ENCODE data around the gene AGFG2.

- TF ChIP-seq, protein P1, sequence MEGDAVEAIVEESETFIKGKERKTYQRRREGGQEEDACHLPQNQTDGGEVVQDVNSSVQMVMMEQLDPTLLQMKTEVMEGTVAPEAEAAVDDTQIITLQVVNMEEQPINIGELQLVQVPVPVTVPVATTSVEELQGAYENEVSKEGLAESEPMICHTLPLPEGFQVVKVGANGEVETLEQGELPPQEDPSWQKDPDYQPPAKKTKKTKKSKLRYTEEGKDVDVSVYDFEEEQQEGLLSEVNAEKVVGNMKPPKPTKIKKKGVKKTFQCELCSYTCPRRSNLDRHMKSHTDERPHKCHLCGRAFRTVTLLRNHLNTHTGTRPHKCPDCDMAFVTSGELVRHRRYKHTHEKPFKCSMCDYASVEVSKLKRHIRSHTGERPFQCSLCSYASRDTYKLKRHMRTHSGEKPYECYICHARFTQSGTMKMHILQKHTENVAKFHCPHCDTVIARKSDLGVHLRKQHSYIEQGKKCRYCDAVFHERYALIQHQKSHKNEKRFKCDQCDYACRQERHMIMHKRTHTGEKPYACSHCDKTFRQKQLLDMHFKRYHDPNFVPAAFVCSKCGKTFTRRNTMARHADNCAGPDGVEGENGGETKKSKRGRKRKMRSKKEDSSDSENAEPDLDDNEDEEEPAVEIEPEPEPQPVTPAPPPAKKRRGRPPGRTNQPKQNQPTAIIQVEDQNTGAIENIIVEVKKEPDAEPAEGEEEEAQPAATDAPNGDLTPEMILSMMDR (conservative IDR thresholded peaks at IDR 0.05; ENCODE audit: low read length) = no peak
- no peak for TF ChIP-seq EZH2phosphoT487 (IDR thresholded peaks at IDR 0.05; ENCODE audit: borderline replicate concordance)
These were observed 51.2 kb downstream of the AGFG2 start for GRCh38 chr7:100590077-100590737.
